HUES64 (cell line): ENCODE measurements around the gene GCG.

Experiments
- H3K27ac ChIP-seq: 2 replicates; pipeline ENCODE4 v1.7.0; 2013; ENCODE audit warnings: low read depth, low read length, inconsistent platforms
- H3K27me3 ChIP-seq: 2 replicates; pipeline ENCODE4 v1.6.1; 2013; ENCODE audit warnings: mild to moderate bottlenecking, low read length; ENCODE audit not compliant: insufficient read depth
- H3K36me3 ChIP-seq: 2 replicates; pipeline ENCODE4 v1.6.1; 2013; ENCODE audit warnings: mild to moderate bottlenecking, low read length; ENCODE audit not compliant: insufficient read depth
- H3K4me1 ChIP-seq: 2 replicates; pipeline ENCODE4 v1.6.1; 2013; ENCODE audit warnings: mild to moderate bottlenecking, low read length, moderate library complexity; ENCODE audit not compliant: insufficient read depth
- H3K4me3 ChIP-seq: 2 replicates; pipeline ENCODE4 v1.5.1; 2013; ENCODE audit warnings: mild to moderate bottlenecking, low read length, moderate library complexity
- H3K9ac ChIP-seq: 2 replicates; pipeline ENCODE4 v1.6.1; 2013; ENCODE audit warnings: mild to moderate bottlenecking, low read depth, low read length
- H3K9me3 ChIP-seq: 2 replicates; pipeline ENCODE4 v1.6.1; 2013; ENCODE audit warnings: low read depth, low read length; ENCODE audit not compliant: insufficient read depth
- WGBS: fragments of 150-250, 120-280 bp; methylation state at CpG from one replicate; pipeline ENCODE4 v1.1.7; 2013; ENCODE audit warnings: missing lambda C conversion rate; 5-methylcytosine and 5-hydroxymethylcytosine counted together

Gene GCG

DNA sequence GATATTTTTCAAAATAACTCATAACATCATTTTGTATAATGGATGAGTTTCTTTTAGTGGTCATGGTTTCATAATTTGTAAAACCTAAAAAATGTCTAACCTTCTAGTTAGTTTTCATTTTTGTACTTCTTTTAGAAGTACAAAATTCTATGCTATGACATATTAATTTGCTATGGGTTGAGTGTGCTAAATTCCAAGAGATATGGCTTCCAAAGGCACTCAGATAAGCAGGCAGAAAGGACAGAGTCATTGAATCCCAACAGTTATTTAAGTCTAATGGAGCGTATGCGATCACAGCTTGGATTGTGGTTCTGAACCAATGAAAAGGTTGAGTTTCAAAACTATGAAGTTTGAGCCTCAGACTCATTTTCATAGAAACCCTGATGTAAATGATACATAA, 37.0 kb downstream of the GCG start:
- no peaks in the 10 kb centered on the region for H3K9me3 ChIP-seq
- 91% methylated on average over 2 of the region's 2 CpGs for WGBS
- no peak overlapping the region for H3K4me3 ChIP-seq
- no peak overlapping the region for H3K27ac ChIP-seq
- peaks cover 11% of the 10 kb centered on the region for H3K4me1 ChIP-seq
- H3K27me3 ChIP-seq: no peaks in the 10 kb centered on the region
- no peaks in the 10 kb centered on the region for H3K36me3 ChIP-seq
- H3K9ac ChIP-seq: no peak overlapping the region

DNA sequence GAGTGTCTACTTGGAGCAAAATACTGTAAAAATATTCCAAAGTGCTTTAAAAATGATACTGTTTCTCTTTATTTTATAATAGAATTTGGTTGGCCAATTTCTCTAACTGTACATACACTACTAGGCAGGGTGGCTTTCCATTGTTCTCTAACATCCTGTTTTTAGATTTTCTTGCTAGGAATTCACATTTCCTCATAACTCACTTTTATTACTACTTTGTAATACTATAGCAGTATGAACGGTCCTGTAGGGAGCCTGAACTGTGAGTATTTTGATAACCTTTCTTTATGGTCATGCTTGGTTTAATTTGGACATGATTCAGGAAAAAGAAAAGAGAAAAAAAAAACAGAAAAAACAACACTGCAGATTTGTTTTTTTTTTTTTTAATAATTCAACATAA, 37.8 kb downstream of the GCG start:
- Histone ChIP-seq H3K27ac (no peak overlapping the region), H3K27me3 (no peaks in the 10 kb centered on the region), H3K9ac (no peak overlapping the region), H3K36me3 (no peaks in the 10 kb centered on the region), H3K4me3 (no peak overlapping the region), H3K9me3 (no peaks in the 10 kb centered on the region), H3K4me1 (peaks cover 11% of the 10 kb centered on the region)
- 100% methylated on average over 1 of the region's 1 CpG for WGBS

- 100% methylated on average over 1 of the region's 1 CpG for WGBS
- Histone ChIP-seq H3K4me1 (peaks cover 11% of the 10 kb centered on the region), H3K4me3 (no peak overlapping the region), H3K9me3 (no peaks in the 10 kb centered on the region), H3K27me3 (no peaks in the 10 kb centered on the region), H3K9ac (no peak overlapping the region), H3K27ac (no peak overlapping the region), H3K36me3 (no peaks in the 10 kb centered on the region)
These were observed 38.3 kb downstream of the GCG start for GRCh38 chr2:162113776-162114168.

DNA sequence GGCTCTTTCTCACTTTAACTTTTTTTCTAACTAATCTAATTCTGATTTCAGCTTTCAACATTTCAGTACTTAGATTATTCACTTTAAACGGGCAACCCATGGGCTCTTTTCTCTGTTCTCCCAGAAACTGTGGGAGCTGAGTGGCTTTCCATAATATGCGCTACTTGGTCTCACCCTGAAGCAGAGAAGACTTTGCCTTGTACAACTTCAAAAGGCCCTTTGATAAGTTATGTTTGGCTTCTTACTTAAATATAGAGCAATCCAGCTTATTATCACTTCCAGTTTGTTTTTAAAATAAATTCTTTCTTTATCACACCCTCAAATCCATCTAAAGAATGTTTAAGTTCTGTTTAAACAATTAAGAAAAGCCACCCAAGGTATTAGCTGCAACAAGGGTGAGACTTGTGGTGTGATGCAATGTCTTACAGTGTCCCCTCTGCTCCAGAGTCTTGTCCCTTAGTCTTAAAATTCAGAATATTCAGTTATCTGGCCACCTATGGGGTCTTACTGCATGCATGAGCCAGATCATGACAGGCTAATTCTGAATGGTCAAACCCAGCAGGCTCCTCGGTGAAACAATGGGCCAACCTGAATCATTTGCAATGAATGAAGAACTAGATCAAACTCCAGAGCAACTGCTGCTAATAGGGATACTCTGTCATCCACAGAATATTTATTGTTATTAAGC, 38.8 kb downstream of the GCG start:
- H3K4me1 ChIP-seq: peaks cover 11% of the 10 kb centered on the region
- WGBS: 62% methylated on average over 3 of the region's 3 CpGs
- no peak overlapping the region for H3K9ac ChIP-seq
- H3K4me3 ChIP-seq: no peak overlapping the region
- no peaks in the 10 kb centered on the region for H3K36me3 ChIP-seq
- H3K27ac ChIP-seq: no peak overlapping the region
- H3K9me3 ChIP-seq: no peaks in the 10 kb centered on the region
- H3K27me3 ChIP-seq: no peaks in the 10 kb centered on the region

GRCh38 chr2:162111958-162112850, 39.8 kb downstream of the GCG start:
- Histone ChIP-seq H3K4me1 (peaks cover 11% of the 10 kb centered on the region), H3K27ac (no peak overlapping the region), H3K9ac (no peak overlapping the region), H3K27me3 (no peaks in the 10 kb centered on the region), H3K36me3 (no peaks in the 10 kb centered on the region), H3K4me3 (no peak overlapping the region), H3K9me3 (no peaks in the 10 kb centered on the region)
- 96% methylated on average over 5 of the region's 5 CpGs for WGBS

DNA sequence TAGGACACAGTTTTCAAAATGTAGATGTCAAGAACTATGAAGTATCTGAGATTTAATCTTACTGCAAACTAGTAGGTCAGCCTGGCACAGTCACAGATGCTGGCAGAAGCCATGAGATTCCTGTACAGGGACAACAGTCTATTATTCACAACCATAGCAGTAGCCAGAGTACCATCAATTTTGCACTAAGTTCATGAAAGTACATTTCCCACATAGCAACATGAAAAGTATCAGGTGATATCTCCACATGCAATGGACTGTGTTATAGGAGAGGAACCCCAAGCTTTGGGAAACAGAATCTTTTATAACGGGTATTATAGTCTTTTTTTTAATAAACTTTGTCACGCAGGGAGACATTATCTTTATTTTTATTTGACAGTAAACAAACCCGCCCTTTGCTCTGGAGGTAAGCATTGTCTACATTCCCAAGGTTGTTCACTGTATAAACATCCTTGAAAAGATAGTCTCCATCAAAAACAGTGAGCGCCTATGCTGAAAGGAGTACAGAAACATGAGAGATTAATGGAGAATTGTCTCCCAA, 44.6 kb downstream of the GCG start:
- H3K27me3 ChIP-seq: no peaks in the 10 kb centered on the region
- WGBS: 91% methylated on average over 4 of the region's 4 CpGs
- H3K9me3 ChIP-seq: no peaks in the 10 kb centered on the region
- no peak overlapping the region for H3K4me3 ChIP-seq
- H3K27ac ChIP-seq: no peak overlapping the region
- H3K36me3 ChIP-seq: no peaks in the 10 kb centered on the region
- no peak overlapping the region for H3K9ac ChIP-seq
- no peaks in the 10 kb centered on the region for H3K4me1 ChIP-seq

GRCh38 chr2:162106746-162107145, 45.3 kb downstream of the GCG start:
- Histone ChIP-seq H3K36me3 (no peaks in the 10 kb centered on the region), H3K4me3 (no peak overlapping the region), H3K4me1 (no peaks in the 10 kb centered on the region), H3K27me3 (no peaks in the 10 kb centered on the region), H3K9me3 (no peaks in the 10 kb centered on the region), H3K9ac (no peak overlapping the region), H3K27ac (no peak overlapping the region)
- WGBS: no CpG with 5 or more reads among the region's 1 CpG

- H3K27me3 ChIP-seq: no peaks in the 10 kb centered on the region
- H3K9ac ChIP-seq: no peak overlapping the region
- 94% methylated on average over 2 of the region's 3 CpGs for WGBS
- no peak overlapping the region for H3K4me3 ChIP-seq
- H3K9me3 ChIP-seq: no peaks in the 10 kb centered on the region
- H3K27ac ChIP-seq: no peak overlapping the region
- no peaks in the 10 kb centered on the region for H3K36me3 ChIP-seq
- H3K4me1 ChIP-seq: no peaks in the 10 kb centered on the region
These were observed 45.9 kb downstream of the GCG start for GRCh38 chr2:162106146-162106551.

GRCh38 chr2:162103443-162104009, 48.5 kb downstream of the GCG start:
- Histone ChIP-seq H3K27ac (no peak overlapping the region), H3K9me3 (no peaks in the 10 kb centered on the region), H3K4me1 (no peaks in the 10 kb centered on the region), H3K4me3 (no peak overlapping the region), H3K36me3 (no peaks in the 10 kb centered on the region), H3K27me3 (no peaks in the 10 kb centered on the region), H3K9ac (no peak overlapping the region)
- 96% methylated on average over 3 of the region's 3 CpGs for WGBS

DNA sequence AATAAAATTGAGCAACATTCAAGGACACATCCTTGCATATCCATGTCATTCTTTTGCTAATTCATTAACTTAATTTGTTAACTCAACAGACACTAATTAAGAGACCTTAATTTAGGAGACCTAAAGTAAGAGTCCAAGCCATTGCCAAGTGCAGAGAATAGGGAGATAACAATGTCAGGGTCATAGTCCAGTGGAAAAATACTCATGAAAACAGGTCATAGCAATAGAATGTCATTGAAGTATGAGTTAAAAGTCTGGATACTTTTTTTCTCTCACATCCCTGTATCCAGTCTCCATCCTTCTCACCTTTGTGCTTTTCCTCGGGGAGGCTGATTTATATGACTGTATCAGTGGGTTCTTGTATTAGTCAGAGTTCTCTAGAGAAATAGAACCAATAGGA, 51.5 kb downstream of the GCG start:
- H3K9me3 ChIP-seq: no peaks in the 10 kb centered on the region
- H3K4me3 ChIP-seq: no peak overlapping the region
- no peaks in the 10 kb centered on the region for H3K36me3 ChIP-seq
- WGBS: 78% methylated on average over 1 of the region's 1 CpG
- no peaks in the 10 kb centered on the region for H3K27me3 ChIP-seq
- H3K9ac ChIP-seq: no peak overlapping the region
- no peaks in the 10 kb centered on the region for H3K4me1 ChIP-seq
- H3K27ac ChIP-seq: no peak overlapping the region

- Histone ChIP-seq H3K27me3 (no peaks in the 10 kb centered on the region), H3K9me3 (no peaks in the 10 kb centered on the region), H3K9ac (no peak overlapping the region), H3K36me3 (no peaks in the 10 kb centered on the region), H3K4me3 (no peak overlapping the region), H3K4me1 (no peaks in the 10 kb centered on the region), H3K27ac (no peak overlapping the region)
- WGBS: 98% methylated on average over 4 of the region's 5 CpGs
These were observed 52.2 kb downstream of the GCG start for GRCh38 chr2:162099836-162100235.
